ENCODE data around the gene POLR3GL. TPM values are rescaled to one million over a fixed set of nuclear protein-coding genes. Genes with fewer than 3 reads are reported as not detected.

The POLR3GL gene
- total and polyA plus RNA-seq, 10 of the 15 experiments (the other 5 are each of a cell fraction or from before 2014, with no cell fraction given) = 12.8 to 47.0 (median 26.6) TPM

GRCh38 chr1:145949219-145949618 is 15.3 kb upstream of the POLR3GL start:
- no peaks in the 10 kb centered on the region for H3K9me3 ChIP-seq (replicated peaks; ENCODE audit: control insufficient read depth, insufficient read depth, low read length)
- ATAC-seq (no peak), FAIRE-seq (no peak), DNase-seq (ENCODE audit: low read depth, low spot score) (no peak)
- no peak overlapping the region for H3K4me2 ChIP-seq (ENCODE audit: control insufficient read depth, insufficient read depth)
- H3K4me1 ChIP-seq (ENCODE audit: control insufficient read depth, insufficient read depth, low read length) = no peaks in the 10 kb centered on the region
- TF ChIP-seq EED (IDR thresholded peaks at IDR 0.05; ENCODE audit: low read depth) = no peak
- TF ChIP-seq MEF2B (IDR thresholded peaks at IDR 0.05; ENCODE audit: partially characterized antibody, poor library complexity, severe bottlenecking) = no peak
- no peaks in the 10 kb centered on the region for H3K27me3 ChIP-seq (replicated peaks in 1 of 2; ENCODE audit: control insufficient read depth in 2 of 2, insufficient read depth in 2 of 2, low read length in 1 of 2)
- no peak overlapping the region for H3K27ac ChIP-seq (ENCODE audit: control insufficient read depth, insufficient read depth)
- ChIA-PET CTCF (interaction anchor here (0.8 to 1.5 kb wide), 3 partner anchors 9 to 30 kb away, joined by 3 to 6 read pairs (median 6); no protein-coding TSS in a partner anchor), POLR2A (interaction anchor here (1.0 to 1.3 kb wide), 2 partner anchors 9 to 14 kb away, joined by 4 read pairs; partner anchors contain the start of gene LIX1L), SMC1A (ENCODE audit: uncharacterized antibody, unreplicated experiment) (interaction anchor here (1.0 kb wide), 1 partner anchor 15 kb away, joined by 3 read pairs; no protein-coding TSS in a partner anchor), RAD21 (ENCODE audit: unreplicated experiment) (no interaction called here)
- no peaks in the 10 kb centered on the region for H4K20me1 ChIP-seq (ENCODE audit: control insufficient read depth, insufficient read depth)
- intact Hi-C loops (cut with micrococcal nuclease; ENCODE audit: unreplicated experiment) (no loop called here), in situ Hi-C loops (cut with MboI) (no loop called here)
- H3K79me2 ChIP-seq (ENCODE audit: control insufficient read depth, insufficient read depth, low read length) = peaks cover 2% of the 10 kb centered on the region; the same call in 1 of the 2 replicates
- 94% methylated on average over 4 of the region's 4 CpGs for WGBS (ENCODE audit: insufficient coverage, insufficient replicate concordance, low lambda C conversion rate, missing lambda C conversion rate)
- H2AFZ ChIP-seq (ENCODE audit: control insufficient read depth, low read depth, low read length) = no peak overlapping the region
- no peak overlapping the region for H3K4me3 ChIP-seq
- BruUV-seq (replicated peaks) = no TSS peak
- H3K9ac ChIP-seq (ENCODE audit: control insufficient read depth, insufficient read depth, low read length) = no peak overlapping the region
- peaks cover 0 to under 1% of the 10 kb centered on the region in 2 experiments; a peak in 1 of 4 replicates for H3K36me3 ChIP-seq (ENCODE audit: control insufficient read depth in 2 of 2, insufficient read depth in 2 of 2, low read length in 1 of 2)

GRCh38 chr1:145951526-145951925 is 13.0 kb upstream of the POLR3GL start:
- POLR2A ChIA-PET = interaction anchor here (1.6 to 2.8 kb wide), 2 partner anchors 13 to 24 kb away, joined by 3 to 10 read pairs; partner anchors contain the start of genes ANKRD34A, POLR3GL and RBM8A

More at GRCh38 chr1:145951526-145951925, 13.0 kb upstream of the POLR3GL start:
- H3K27me3 ChIP-seq (replicated peaks in 1 of 2; ENCODE audit: control insufficient read depth in 2 of 2, insufficient read depth in 2 of 2, low read length in 1 of 2) = no peaks in the 10 kb centered on the region
- H3K4me1 ChIP-seq (ENCODE audit: control insufficient read depth, insufficient read depth, low read length) = no peaks in the 10 kb centered on the region
- H3K9ac ChIP-seq (ENCODE audit: control insufficient read depth, insufficient read depth, low read length) = no peak overlapping the region
- H2AFZ ChIP-seq (ENCODE audit: control insufficient read depth, low read depth, low read length) = no peak overlapping the region
- H3K4me2 ChIP-seq (ENCODE audit: control insufficient read depth, insufficient read depth) = no peak overlapping the region
- no TSS peak for BruUV-seq (replicated peaks)
- no peak for ATAC-seq
- no peak overlapping the region for H3K27ac ChIP-seq (ENCODE audit: control insufficient read depth, insufficient read depth)
- no peaks in the 10 kb centered on the region for H3K9me3 ChIP-seq (replicated peaks; ENCODE audit: control insufficient read depth, insufficient read depth, low read length)
- no peak for TF ChIP-seq YY1 (IDR thresholded peaks at IDR 0.05; ENCODE audit: low read depth, low read length)
- TF ChIP-seq STAT1 (conservative IDR thresholded peaks at IDR 0.05) = no peak
- TF ChIP-seq CBX5 (IDR thresholded peaks at IDR 0.05; ENCODE audit: low read depth) = no peak
- no peak for TF ChIP-seq MEF2A (IDR thresholded peaks at IDR 0.05; ENCODE audit: insufficient read depth, low read depth, low read length)
- no peak for TF ChIP-seq ZZZ3 (IDR thresholded peaks at IDR 0.05; ENCODE audit: control insufficient read depth, insufficient read length, low read depth)
- 100% methylated on average over 1 of the region's 1 CpG for WGBS (ENCODE audit: insufficient coverage, insufficient replicate concordance, low lambda C conversion rate, missing lambda C conversion rate)
- intact Hi-C loops (cut with micrococcal nuclease; ENCODE audit: unreplicated experiment) (no loop called here), in situ Hi-C loops (cut with MboI) (no loop called here)
- ChIA-PET RAD21 (ENCODE audit: unreplicated experiment) (no interaction called here), CTCF (interaction anchor here (1.1 kb wide), 2 partner anchors 8 to 24 kb away, joined by 3 read pairs; partner anchors contain the start of gene RBM8A), SMC1A (ENCODE audit: uncharacterized antibody, unreplicated experiment) (interaction anchor here (0.7 to 1.1 kb wide), 3 partner anchors 8 to 13 kb away, joined by 3 to 4 read pairs (median 3); partner anchors contain the start of genes ANKRD34A and POLR3GL)
- no peak for FAIRE-seq
- H4K20me1 ChIP-seq (ENCODE audit: control insufficient read depth, insufficient read depth) = no peaks in the 10 kb centered on the region
- no peaks in the 10 kb centered on the region; a peak in 1 of 4 replicates for H3K36me3 ChIP-seq (ENCODE audit: control insufficient read depth in 2 of 2, insufficient read depth in 2 of 2, low read length in 1 of 2)
- H3K79me2 ChIP-seq (ENCODE audit: control insufficient read depth, insufficient read depth, low read length) = peaks cover 11% of the 10 kb centered on the region
- no peak overlapping the region for H3K4me3 ChIP-seq
- DNase-seq (ENCODE audit: low read depth, low spot score) = no peak

All from GM12878 (cell line).